ENCODE data around the gene TMBIM4.

GRCh38 chr12:66203820-66204219 is 34.0 kb upstream of the TMBIM4 start:
- TF ChIP-seq EZH2 (IDR thresholded peaks at IDR 0.05; ENCODE audit: borderline replicate concordance, low read depth, low read length, severe bottlenecking) (no peak), CTCF (IDR thresholded peaks at IDR 0.05; ENCODE audit: extremely low read depth in 1 of 2, insufficient read depth in 1 of 2, low read depth in 1 of 2, low read length in 2 of 2) (no peak), FOS (IDR thresholded peaks at IDR 0.05; ENCODE audit: borderline replicate concordance, insufficient read depth, low read length) (no peak), POLR2A (IDR thresholded peaks at IDR 0.05; ENCODE audit: low read depth, low read length) (no peak), POLR2AphosphoS5 (IDR thresholded peaks at IDR 0.05; ENCODE audit: insufficient read depth, low read depth, low read length) (no peak), JUN (IDR thresholded peaks at IDR 0.05; ENCODE audit: borderline replicate concordance, insufficient read depth, insufficient read length, low read depth) (no peak)
- TF ChIP-seq, protein P1, sequence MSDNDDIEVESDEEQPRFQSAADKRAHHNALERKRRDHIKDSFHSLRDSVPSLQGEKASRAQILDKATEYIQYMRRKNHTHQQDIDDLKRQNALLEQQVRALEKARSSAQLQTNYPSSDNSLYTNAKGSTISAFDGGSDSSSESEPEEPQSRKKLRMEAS (IDR thresholded peaks at IDR 0.05; ENCODE audit: insufficient read depth, insufficient read length) = no peak
